AG09309 (cell line): ENCODE results near the gene KCNQ4.

Experiments used
- DNase-seq: peaks from one replicate; pipeline ENCODE4 v3.0.0-alpha.2; 2010; ENCODE audit warnings: low read depth
- H3K4me3 ChIP-seq: 2 replicates; pipeline ENCODE4 v1.5.1; 2011; ENCODE audit warnings: mild to moderate bottlenecking, low read depth, low read length, moderate library complexity; ENCODE audit not compliant: control insufficient read depth
- CTCF ChIP-seq: IDR thresholded peaks from 2 replicates; pipeline ENCODE4 v1.5.1; 2011; ENCODE audit warnings: mild to moderate bottlenecking, low read depth, low read length, inconsistent platforms; ENCODE audit not compliant: insufficient read depth, control insufficient read depth; ENCODE audit errors: missing control alignments

Gene KCNQ4

GRCh38 chr1:40788561-40789341 is 5.2 kb downstream of the KCNQ4 start:
- no peak for DNase-seq
- H3K4me3 ChIP-seq: no peak overlapping the region
- no peak for TF ChIP-seq CTCF

GRCh38 chr1:40789342-40789598 is 5.7 kb downstream of the KCNQ4 start:
- TF ChIP-seq CTCF: no peak
- no peak for DNase-seq
- no peak overlapping the region for H3K4me3 ChIP-seq

- TF ChIP-seq CTCF: no peak
- no peak for DNase-seq
- H3K4me3 ChIP-seq: no peak overlapping the region
These were observed 6.3 kb downstream of the KCNQ4 start for GRCh38 chr1:40789661-40790430.

GRCh38 chr1:40792036-40792435 is 8.4 kb downstream of the KCNQ4 start:
- TF ChIP-seq CTCF: no peak
- no peak for DNase-seq
- H3K4me3 ChIP-seq: no peak overlapping the region

- no peak overlapping the region for H3K4me3 ChIP-seq
- TF ChIP-seq CTCF: no peak
- no peak for DNase-seq
These were observed 10.0 kb downstream of the KCNQ4 start for GRCh38 chr1:40793617-40794016.

GRCh38 chr1:40794048-40794447 is 10.5 kb downstream of the KCNQ4 start:
- no peak for DNase-seq
- no peak for TF ChIP-seq CTCF
- no peak overlapping the region for H3K4me3 ChIP-seq
